ENCODE measurements around the gene PPFIA2. TPM values are rescaled to one million over a fixed set of nuclear protein-coding genes. Genes with fewer than 3 reads are reported as not detected.

The PPFIA2 gene
- total RNA-seq, 1 experiment from 2014 or later, result not detected

DNA sequence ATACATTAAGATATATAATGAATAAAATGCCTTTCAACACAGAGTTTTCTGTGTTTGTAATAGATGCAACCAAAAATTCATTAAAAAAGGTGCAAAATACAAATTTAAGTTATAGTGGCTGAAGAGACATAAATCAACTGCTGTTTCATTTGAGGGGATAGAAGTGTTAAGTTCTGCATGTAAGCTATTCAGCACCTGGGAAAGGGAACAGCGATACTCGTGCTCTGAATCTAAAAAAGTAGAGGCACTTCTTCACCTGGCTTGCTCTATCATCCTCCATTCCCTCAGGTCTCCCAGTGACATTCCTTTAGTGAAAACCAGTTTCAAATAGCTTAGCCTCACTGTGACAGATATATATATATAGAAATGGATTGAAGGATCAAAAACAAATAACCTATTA lies 458.7 kb downstream of the PPFIA2 start:
- H3K4me1 ChIP-seq (ENCODE audit: control insufficient read depth, insufficient read depth, low read length), result no peaks in the 10 kb centered on the region
- TF ChIP-seq, protein P1, sequence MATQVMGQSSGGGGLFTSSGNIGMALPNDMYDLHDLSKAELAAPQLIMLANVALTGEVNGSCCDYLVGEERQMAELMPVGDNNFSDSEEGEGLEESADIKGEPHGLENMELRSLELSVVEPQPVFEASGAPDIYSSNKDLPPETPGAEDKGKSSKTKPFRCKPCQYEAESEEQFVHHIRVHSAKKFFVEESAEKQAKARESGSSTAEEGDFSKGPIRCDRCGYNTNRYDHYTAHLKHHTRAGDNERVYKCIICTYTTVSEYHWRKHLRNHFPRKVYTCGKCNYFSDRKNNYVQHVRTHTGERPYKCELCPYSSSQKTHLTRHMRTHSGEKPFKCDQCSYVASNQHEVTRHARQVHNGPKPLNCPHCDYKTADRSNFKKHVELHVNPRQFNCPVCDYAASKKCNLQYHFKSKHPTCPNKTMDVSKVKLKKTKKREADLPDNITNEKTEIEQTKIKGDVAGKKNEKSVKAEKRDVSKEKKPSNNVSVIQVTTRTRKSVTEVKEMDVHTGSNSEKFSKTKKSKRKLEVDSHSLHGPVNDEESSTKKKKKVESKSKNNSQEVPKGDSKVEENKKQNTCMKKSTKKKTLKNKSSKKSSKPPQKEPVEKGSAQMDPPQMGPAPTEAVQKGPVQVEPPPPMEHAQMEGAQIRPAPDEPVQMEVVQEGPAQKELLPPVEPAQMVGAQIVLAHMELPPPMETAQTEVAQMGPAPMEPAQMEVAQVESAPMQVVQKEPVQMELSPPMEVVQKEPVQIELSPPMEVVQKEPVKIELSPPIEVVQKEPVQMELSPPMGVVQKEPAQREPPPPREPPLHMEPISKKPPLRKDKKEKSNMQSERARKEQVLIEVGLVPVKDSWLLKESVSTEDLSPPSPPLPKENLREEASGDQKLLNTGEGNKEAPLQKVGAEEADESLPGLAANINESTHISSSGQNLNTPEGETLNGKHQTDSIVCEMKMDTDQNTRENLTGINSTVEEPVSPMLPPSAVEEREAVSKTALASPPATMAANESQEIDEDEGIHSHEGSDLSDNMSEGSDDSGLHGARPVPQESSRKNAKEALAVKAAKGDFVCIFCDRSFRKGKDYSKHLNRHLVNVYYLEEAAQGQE (IDR thresholded peaks at IDR 0.05; ENCODE audit: insufficient read depth in 1 of 2, low read depth in 2 of 2, low read length in 1 of 2), result 0 out of 4 replicates have a peak, but pooled peaks of 1 of the 2 experiments have one; percentile 17
- no peak for TF ChIP-seq TCF7L2 (IDR thresholded peaks at IDR 0.05; ENCODE audit: low read depth, low read length)
- no peaks in the 10 kb centered on the region for H3K9me3 ChIP-seq (ENCODE audit: control insufficient read depth, insufficient read depth, low read depth, low read length)
- no peaks in the 10 kb centered on the region for H3K27me3 ChIP-seq (ENCODE audit: control insufficient read depth, insufficient read depth, low read length)
- POLR2A ChIA-PET, result no interaction called here
- DNase-seq (ENCODE audit: low read depth, low spot score) (no peak), ATAC-seq (no peak)
- no peak overlapping the region for H3K27ac ChIP-seq (ENCODE audit: low read length)
- in situ Hi-C loops (cut with HindIII; ENCODE audit: low pct_unique_long_range_greater_than_20kb, low sequenced_read_pairs) (no loop called here), intact Hi-C loops (cut with micrococcal nuclease; ENCODE audit: unreplicated experiment) (no loop called here)
- CTCF ChIA-PET, result no interaction called here
- H3K36me3 ChIP-seq (ENCODE audit: control insufficient read depth, insufficient read depth, low read length), result no peaks in the 10 kb centered on the region
- H3K4me3 ChIP-seq (ENCODE audit: low read depth in 2 of 2, low read length in 2 of 2), result no peak overlapping the region
- no TSS peak for BruUV-seq (replicated peaks)

DNA sequence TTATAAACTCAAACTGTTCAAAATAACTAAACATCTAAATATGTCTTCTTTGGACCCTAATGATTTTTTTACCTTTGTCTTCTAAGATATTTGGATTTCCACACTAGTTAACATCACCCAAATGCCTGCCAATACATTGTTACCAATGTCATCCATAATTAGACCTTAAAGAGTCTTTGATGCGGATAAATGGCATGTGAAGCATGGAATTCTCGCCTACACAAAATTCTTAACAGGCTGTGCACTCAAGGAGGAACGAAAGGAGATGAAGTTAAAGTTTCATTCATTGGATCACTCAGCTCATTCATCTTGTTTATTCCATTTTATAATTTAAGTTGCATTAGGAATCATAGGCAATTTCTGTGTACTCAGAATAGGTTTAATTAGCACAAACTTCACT lies 461.5 kb downstream of the PPFIA2 start:
- intact Hi-C loops (cut with micrococcal nuclease; ENCODE audit: unreplicated experiment) (no loop called here), in situ Hi-C loops (cut with HindIII; ENCODE audit: low pct_unique_long_range_greater_than_20kb, low sequenced_read_pairs) (no loop called here)
- Histone ChIP-seq H3K27me3 (ENCODE audit: control insufficient read depth, insufficient read depth, low read length) (no peaks in the 10 kb centered on the region), H3K27ac (ENCODE audit: low read length) (no peak overlapping the region), H3K4me3 (ENCODE audit: low read depth in 2 of 2, low read length in 2 of 2) (no peak overlapping the region), H3K36me3 (ENCODE audit: control insufficient read depth, insufficient read depth, low read length) (no peaks in the 10 kb centered on the region), H3K4me1 (ENCODE audit: control insufficient read depth, insufficient read depth, low read length) (no peaks in the 10 kb centered on the region), H3K9me3 (ENCODE audit: control insufficient read depth, insufficient read depth, low read depth, low read length) (no peaks in the 10 kb centered on the region)
- ATAC-seq (no peak), DNase-seq (ENCODE audit: low read depth, low spot score) (no peak)
- TF ChIP-seq, protein P1 (IDR thresholded peaks at IDR 0.05; ENCODE audit: insufficient read depth in 1 of 2, low read depth in 2 of 2, low read length in 1 of 2), result no peak
- POLR2A ChIA-PET, result no interaction called here
- CTCF ChIA-PET, result no interaction called here
- no TSS peak for BruUV-seq (replicated peaks)

DNA sequence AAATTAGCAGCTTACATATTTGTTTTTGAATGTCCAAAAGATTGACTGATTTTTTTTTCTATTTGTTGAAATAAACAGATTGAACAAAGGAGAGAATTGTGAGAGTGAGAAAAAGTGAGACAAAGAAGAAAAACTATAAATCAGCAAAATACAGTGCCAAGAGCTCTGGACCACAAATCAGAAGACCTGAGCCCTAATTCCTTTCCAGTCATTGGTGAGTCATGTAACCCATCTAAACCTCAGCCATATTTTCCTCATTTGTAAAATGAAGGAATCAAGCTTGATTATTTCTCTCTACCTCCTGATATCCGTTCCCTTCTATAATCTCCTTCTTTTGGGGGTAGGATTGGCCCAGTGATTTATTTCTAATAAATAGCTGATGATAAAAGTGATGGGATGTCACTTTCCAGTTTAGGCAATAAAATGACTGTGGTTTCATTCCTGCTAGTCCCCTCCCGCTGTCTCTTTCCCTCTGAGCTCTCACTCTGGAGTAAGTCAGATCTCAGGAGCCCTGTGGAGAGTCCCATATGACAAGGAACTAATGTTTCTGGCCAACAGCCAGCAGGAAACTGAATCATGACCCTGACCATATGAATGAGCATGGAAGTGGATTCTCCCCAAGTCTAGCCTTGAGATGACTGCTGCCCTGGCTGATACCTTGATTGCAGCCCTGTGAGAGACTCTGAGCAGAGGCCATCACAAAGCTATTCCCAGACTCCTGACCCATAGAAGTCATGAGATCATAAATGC lies 462.4 kb downstream of the PPFIA2 start:
- TF ChIP-seq POLR2AphosphoS5 (IDR thresholded peaks at IDR 0.05; ENCODE audit: low read depth, low read length) (no peak), TCF7L2 (IDR thresholded peaks at IDR 0.05; ENCODE audit: low read depth, low read length) (no peak), SIN3A (IDR thresholded peaks at IDR 0.05; ENCODE audit: borderline replicate concordance, insufficient read depth, low read depth, low read length) (no peak)
- TF ChIP-seq, protein P1 (IDR thresholded peaks at IDR 0.05; ENCODE audit: insufficient read depth in 1 of 2, low read depth in 2 of 2, low read length in 1 of 2), result no peak
- TF ChIP-seq, protein P2, sequence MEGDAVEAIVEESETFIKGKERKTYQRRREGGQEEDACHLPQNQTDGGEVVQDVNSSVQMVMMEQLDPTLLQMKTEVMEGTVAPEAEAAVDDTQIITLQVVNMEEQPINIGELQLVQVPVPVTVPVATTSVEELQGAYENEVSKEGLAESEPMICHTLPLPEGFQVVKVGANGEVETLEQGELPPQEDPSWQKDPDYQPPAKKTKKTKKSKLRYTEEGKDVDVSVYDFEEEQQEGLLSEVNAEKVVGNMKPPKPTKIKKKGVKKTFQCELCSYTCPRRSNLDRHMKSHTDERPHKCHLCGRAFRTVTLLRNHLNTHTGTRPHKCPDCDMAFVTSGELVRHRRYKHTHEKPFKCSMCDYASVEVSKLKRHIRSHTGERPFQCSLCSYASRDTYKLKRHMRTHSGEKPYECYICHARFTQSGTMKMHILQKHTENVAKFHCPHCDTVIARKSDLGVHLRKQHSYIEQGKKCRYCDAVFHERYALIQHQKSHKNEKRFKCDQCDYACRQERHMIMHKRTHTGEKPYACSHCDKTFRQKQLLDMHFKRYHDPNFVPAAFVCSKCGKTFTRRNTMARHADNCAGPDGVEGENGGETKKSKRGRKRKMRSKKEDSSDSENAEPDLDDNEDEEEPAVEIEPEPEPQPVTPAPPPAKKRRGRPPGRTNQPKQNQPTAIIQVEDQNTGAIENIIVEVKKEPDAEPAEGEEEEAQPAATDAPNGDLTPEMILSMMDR (IDR thresholded peaks at IDR 0.05), result no peak
- H3K27ac ChIP-seq (ENCODE audit: low read length), result no peak overlapping the region
- no peaks in the 10 kb centered on the region for H3K9me3 ChIP-seq (ENCODE audit: control insufficient read depth, insufficient read depth, low read depth, low read length)
- in situ Hi-C loops (cut with HindIII; ENCODE audit: low pct_unique_long_range_greater_than_20kb, low sequenced_read_pairs) (no loop called here), intact Hi-C loops (cut with micrococcal nuclease; ENCODE audit: unreplicated experiment) (no loop called here)
- ATAC-seq, result no peak
- ChIA-PET POLR2A (no interaction called here), CTCF (no interaction called here)
- H3K4me1 ChIP-seq (ENCODE audit: control insufficient read depth, insufficient read depth, low read length), result no peaks in the 10 kb centered on the region
- no TSS peak for BruUV-seq (replicated peaks)
- no peak for DNase-seq (ENCODE audit: low read depth, low spot score)
- H3K27me3 ChIP-seq (ENCODE audit: control insufficient read depth, insufficient read depth, low read length), result no peaks in the 10 kb centered on the region
- H3K4me3 ChIP-seq (ENCODE audit: low read depth in 2 of 2, low read length in 2 of 2), result no peak overlapping the region
- no peaks in the 10 kb centered on the region for H3K36me3 ChIP-seq (ENCODE audit: control insufficient read depth, insufficient read depth, low read length)

Measured in Panc1 (cell line).